ENCODE results near the gene TPST1. TPM values are rescaled to one million over a fixed set of nuclear protein-coding genes. Genes with fewer than 3 reads are reported as not detected.
"Not testable (repeated sequence)": the region's sequence is repeated elsewhere in the genome, so short reads cannot be mapped to it uniquely, and the experiment has no call there.

The TPST1 gene
- total and polyA plus RNA-seq, 5 donors from 2014 or later, result 0.15 to 1.2 (median 0.24) TPM; not detected in 2

DNA sequence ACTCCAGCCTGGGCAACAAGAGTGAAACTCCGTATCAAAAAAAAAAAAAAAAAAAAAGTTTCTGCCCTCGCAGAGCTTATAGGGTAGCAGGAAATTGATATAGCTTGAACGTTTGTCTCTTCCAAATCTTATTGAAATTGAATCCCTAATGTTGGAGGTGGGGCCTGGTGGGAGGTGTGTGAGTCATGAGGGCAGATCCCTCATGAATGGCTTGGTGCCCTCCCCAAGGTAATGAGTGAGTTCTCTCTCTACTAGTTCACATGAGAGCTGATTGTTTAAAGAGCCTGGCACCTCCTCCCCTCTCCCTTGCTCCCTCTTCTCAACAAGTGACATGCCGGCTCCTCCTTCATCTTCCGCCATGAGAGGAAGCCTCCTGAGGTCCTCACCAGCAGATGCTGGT, 193.7 kb downstream of the TPST1 start:
- H3K4me1 Mint-ChIP-seq; H3K4me3 Mint-ChIP-seq; H3K27me3 Mint-ChIP-seq; H3K9me3 ChIP-seq (ENCODE audit: control insufficient read depth in 2 of 2, low read length in 2 of 2); H3K4me1 ChIP-seq (ENCODE audit: control insufficient read depth, insufficient read depth, low read length, poor library complexity, severe bottlenecking); H3K27ac ChIP-seq (ENCODE audit: insufficient read depth, low read length, poor library complexity, severe bottlenecking); H3K9me3 Mint-ChIP-seq; H3K4me3 ChIP-seq (ENCODE audit: low read depth, low read length); H3K27me3 ChIP-seq (ENCODE audit: control insufficient read depth, insufficient read depth, low read length); DNase-seq; ATAC-seq (ENCODE audit: low read depth in 2 of 2); H3K27ac Mint-ChIP-seq: not testable (repeated sequence)
- H3K36me3 ChIP-seq (ENCODE audit: control insufficient read depth, insufficient read depth, low read length), result peaks cover 11% of the 10 kb centered on the region
- peaks cover 37% of the 10 kb centered on the region for H3K36me3 Mint-ChIP-seq

DNA sequence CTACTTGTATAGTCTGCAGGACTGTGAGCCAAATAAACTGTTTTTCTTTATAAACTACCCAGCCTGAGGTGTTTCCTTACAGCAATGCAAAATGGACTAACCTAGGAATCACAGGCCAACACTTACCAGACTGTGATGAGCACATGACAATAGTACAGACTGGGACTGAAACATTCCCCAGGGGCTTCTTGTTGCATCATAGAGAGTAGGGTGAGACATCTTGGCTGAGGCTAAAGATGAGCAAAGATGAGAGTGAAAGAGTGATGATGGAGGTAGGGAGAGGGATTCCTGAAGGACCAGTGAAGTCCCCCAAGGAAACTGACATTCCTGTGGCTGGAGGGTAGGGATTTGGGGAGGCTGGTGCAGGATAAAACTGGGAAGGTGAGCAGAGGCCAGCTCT, 194.4 kb downstream of the TPST1 start:
- Mint-ChIP-seq H3K9me3 (peaks cover 0 to 6% (median 3%) of the 10 kb centered on the region in 7 donors), H3K4me1 (no peaks in the 10 kb centered on the region), H3K27ac (no peak overlapping the region), H3K4me3 (no peak overlapping the region), H3K27me3 (no peaks in the 10 kb centered on the region), H3K36me3 (peaks cover 37% of the 10 kb centered on the region)
- H3K27me3 ChIP-seq (ENCODE audit: control insufficient read depth, insufficient read depth, low read length), result no peaks in the 10 kb centered on the region
- ATAC-seq (ENCODE audit: low read depth in 2 of 2) (no peak), DNase-seq (no peak)
- no peaks in the 10 kb centered on the region for H3K9me3 ChIP-seq (ENCODE audit: control insufficient read depth in 2 of 2, low read length in 2 of 2)
- H3K36me3 ChIP-seq (ENCODE audit: control insufficient read depth, insufficient read depth, low read length), result peaks cover 11% of the 10 kb centered on the region
- H3K4me1 ChIP-seq (ENCODE audit: control insufficient read depth, insufficient read depth, low read length, poor library complexity, severe bottlenecking), result no peaks in the 10 kb centered on the region
- H3K27ac ChIP-seq (ENCODE audit: insufficient read depth, low read length, poor library complexity, severe bottlenecking), result no peak overlapping the region
- H3K4me3 ChIP-seq (ENCODE audit: low read depth, low read length), result no peak overlapping the region

DNA sequence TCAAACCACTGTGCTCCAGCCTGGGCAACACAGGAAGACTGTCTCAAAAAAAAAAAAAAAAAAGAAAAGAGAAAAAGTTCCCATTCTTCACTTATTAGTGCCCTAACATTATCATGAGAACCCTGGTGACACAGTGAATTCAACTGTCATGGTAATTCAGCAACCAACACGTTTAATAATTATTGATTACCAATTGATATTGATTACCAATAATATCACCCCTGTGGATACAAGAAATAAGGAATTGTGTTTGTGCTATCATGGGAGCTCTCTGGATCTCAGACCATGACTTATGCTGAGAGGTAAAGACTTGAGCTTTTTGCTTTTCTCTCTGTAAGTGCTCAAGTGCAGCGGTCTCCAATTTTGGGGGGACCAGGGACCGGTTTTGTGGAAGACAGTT, 195.3 kb downstream of the TPST1 start:
- peaks cover 33% of the 10 kb centered on the region for H3K36me3 Mint-ChIP-seq
- H3K4me1 Mint-ChIP-seq, result no peaks in the 10 kb centered on the region
- no peaks in the 10 kb centered on the region for H3K9me3 ChIP-seq (ENCODE audit: control insufficient read depth in 2 of 2, low read length in 2 of 2)
- no peak overlapping the region for H3K27ac Mint-ChIP-seq
- DNase-seq (no peak), ATAC-seq (ENCODE audit: low read depth in 2 of 2) (no peak)
- no peaks in the 10 kb centered on the region for H3K27me3 ChIP-seq (ENCODE audit: control insufficient read depth, insufficient read depth, low read length)
- no peaks in the 10 kb centered on the region for H3K27me3 Mint-ChIP-seq
- no peak overlapping the region for H3K4me3 ChIP-seq (ENCODE audit: low read depth, low read length)
- peaks cover 0 to 6% (median 3%) of the 10 kb centered on the region in 7 donors for H3K9me3 Mint-ChIP-seq
- H3K27ac ChIP-seq (ENCODE audit: insufficient read depth, low read length, poor library complexity, severe bottlenecking), result no peak overlapping the region
- peaks cover 11% of the 10 kb centered on the region for H3K36me3 ChIP-seq (ENCODE audit: control insufficient read depth, insufficient read depth, low read length)
- H3K4me3 Mint-ChIP-seq, result no peak overlapping the region
- no peaks in the 10 kb centered on the region for H3K4me1 ChIP-seq (ENCODE audit: control insufficient read depth, insufficient read depth, low read length, poor library complexity, severe bottlenecking)

DNA sequence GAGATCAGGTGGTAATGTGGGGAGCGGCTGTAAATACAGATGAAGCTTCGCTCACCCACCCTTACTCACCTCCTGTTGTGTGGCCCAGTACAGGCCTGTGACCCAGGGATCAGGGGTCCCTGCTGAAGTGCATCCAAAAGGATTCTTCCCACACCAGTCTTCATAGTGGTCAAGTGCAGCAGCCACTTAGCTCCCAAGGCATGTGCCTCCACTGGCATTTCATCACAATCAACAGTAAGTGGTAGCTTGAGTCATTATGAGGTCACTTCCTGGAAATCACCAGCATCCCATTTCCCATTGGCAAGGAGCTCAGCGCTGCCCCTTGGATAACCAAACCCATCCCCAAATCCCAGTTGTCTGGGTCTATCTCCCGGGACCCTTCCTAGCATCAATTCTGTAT, 196.0 kb downstream of the TPST1 start:
- not testable (repeated sequence) for H3K27me3 Mint-ChIP-seq; DNase-seq; H3K4me1 Mint-ChIP-seq; H3K4me3 ChIP-seq (ENCODE audit: low read depth, low read length); ATAC-seq (ENCODE audit: low read depth in 2 of 2); H3K4me1 ChIP-seq (ENCODE audit: control insufficient read depth, insufficient read depth, low read length, poor library complexity, severe bottlenecking); H3K9me3 ChIP-seq (ENCODE audit: control insufficient read depth in 2 of 2, low read length in 2 of 2); H3K9me3 Mint-ChIP-seq; H3K27ac ChIP-seq (ENCODE audit: insufficient read depth, low read length, poor library complexity, severe bottlenecking); H3K27ac Mint-ChIP-seq; H3K27me3 ChIP-seq (ENCODE audit: control insufficient read depth, insufficient read depth, low read length); H3K4me3 Mint-ChIP-seq
- H3K36me3 ChIP-seq (ENCODE audit: control insufficient read depth, insufficient read depth, low read length), result peaks cover 11% of the 10 kb centered on the region
- peaks cover 31% of the 10 kb centered on the region for H3K36me3 Mint-ChIP-seq

DNA sequence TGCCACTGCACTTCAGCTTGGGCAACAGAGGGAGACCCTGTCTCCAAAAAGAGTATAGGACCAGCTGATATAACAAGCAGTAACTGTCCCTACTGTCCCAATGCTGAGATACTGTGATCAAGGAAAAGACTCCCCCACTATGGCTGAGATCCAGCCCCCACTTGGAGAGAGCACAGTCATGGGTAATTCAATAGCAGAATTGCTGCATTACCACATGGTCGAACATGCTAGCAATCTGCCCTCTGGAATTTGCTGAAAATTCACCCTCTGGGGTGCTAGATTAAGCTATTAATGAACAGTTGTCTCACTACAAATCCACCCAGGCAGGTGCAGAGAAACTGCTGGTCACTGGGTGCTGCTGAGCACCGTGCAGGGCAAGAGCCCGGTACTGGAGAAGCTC, 196.8 kb downstream of the TPST1 start:
- H3K36me3 ChIP-seq (ENCODE audit: control insufficient read depth, insufficient read depth, low read length), result peaks cover 11% of the 10 kb centered on the region
- not testable (repeated sequence) for H3K4me1 Mint-ChIP-seq; H3K27ac ChIP-seq (ENCODE audit: insufficient read depth, low read length, poor library complexity, severe bottlenecking); H3K27ac Mint-ChIP-seq; H3K9me3 Mint-ChIP-seq; H3K4me1 ChIP-seq (ENCODE audit: control insufficient read depth, insufficient read depth, low read length, poor library complexity, severe bottlenecking); H3K27me3 Mint-ChIP-seq; H3K4me3 ChIP-seq (ENCODE audit: low read depth, low read length); ATAC-seq (ENCODE audit: low read depth in 2 of 2); DNase-seq; H3K27me3 ChIP-seq (ENCODE audit: control insufficient read depth, insufficient read depth, low read length); H3K9me3 ChIP-seq (ENCODE audit: control insufficient read depth in 2 of 2, low read length in 2 of 2)
- Mint-ChIP-seq H3K4me3 (peak overlapping the region in 1 of 4 donors; percentile 21), H3K36me3 (peaks cover 35% of the 10 kb centered on the region)

DNA sequence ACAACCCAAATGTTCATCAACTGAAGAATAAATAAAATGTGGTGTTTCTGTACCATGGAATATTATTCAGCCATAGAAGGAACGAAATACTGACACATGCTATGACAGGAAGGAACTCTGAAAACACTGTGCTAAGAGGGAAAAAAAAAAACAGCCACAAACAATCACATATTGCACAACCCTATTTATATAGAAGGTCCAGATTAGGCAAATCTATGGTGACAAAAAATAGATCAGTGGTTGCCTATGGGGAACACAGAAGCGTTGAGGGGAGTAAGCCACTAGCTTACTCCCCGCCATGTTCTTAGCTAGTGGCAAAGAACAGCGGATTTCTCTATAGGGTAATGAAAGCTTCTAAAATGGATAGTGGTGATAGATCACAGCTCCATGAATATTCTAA, 198.4 kb downstream of the TPST1 start:
- Mint-ChIP-seq H3K9me3 (peaks cover 0 to 6% (median 3%) of the 10 kb centered on the region in 7 donors), H3K4me3 (no peak overlapping the region), H3K27ac (no peak overlapping the region), H3K4me1 (no peaks in the 10 kb centered on the region), H3K36me3 (peaks cover 35% of the 10 kb centered on the region), H3K27me3 (no peaks in the 10 kb centered on the region)
- no peak overlapping the region for H3K27ac ChIP-seq (ENCODE audit: insufficient read depth, low read length, poor library complexity, severe bottlenecking)
- peaks cover 11% of the 10 kb centered on the region for H3K36me3 ChIP-seq (ENCODE audit: control insufficient read depth, insufficient read depth, low read length)
- no peaks in the 10 kb centered on the region for H3K4me1 ChIP-seq (ENCODE audit: control insufficient read depth, insufficient read depth, low read length, poor library complexity, severe bottlenecking)
- DNase-seq (no peak), ATAC-seq (ENCODE audit: low read depth in 2 of 2) (no peak)
- H3K4me3 ChIP-seq (ENCODE audit: low read depth, low read length), result no peak overlapping the region
- no peaks in the 10 kb centered on the region for H3K27me3 ChIP-seq (ENCODE audit: control insufficient read depth, insufficient read depth, low read length)
- H3K9me3 ChIP-seq (ENCODE audit: control insufficient read depth in 2 of 2, low read length in 2 of 2), result no peaks in the 10 kb centered on the region

DNA sequence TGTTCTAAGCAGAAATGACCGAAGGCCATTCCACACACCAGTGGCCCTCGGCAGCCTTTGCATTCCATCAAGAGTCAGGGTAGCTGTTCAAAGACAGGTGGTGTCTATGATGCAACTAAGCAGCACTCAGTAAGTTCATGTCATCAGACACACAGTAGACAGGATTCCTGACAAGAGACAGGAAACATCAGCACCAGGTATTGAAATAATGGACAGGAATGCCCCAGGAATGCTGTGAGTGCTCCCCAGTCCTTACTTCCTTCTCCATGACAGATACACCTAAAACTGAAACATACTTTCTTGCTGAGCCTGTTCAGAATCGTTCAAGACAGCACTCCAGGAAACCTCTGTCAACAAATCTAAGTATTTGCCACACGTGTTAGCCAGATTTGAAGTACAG, 204.4 kb downstream of the TPST1 start:
- Mint-ChIP-seq H3K27ac (peak overlapping the region in 1 of 3 donors; percentile 31), H3K4me3 (no peak overlapping the region), H3K27me3 (no peaks in the 10 kb centered on the region), H3K4me1 (peaks cover 0 to 14% (median 6%) of the 10 kb centered on the region in 4 donors), H3K36me3 (peaks cover 9% of the 10 kb centered on the region), H3K9me3 (no peaks in the 10 kb centered on the region)
- DNase-seq, result no peak
- no peak overlapping the region for H3K27ac ChIP-seq (ENCODE audit: insufficient read depth, low read length, poor library complexity, severe bottlenecking)
- ATAC-seq (ENCODE audit: low read depth in 2 of 2), result no peak
- peaks cover 6% of the 10 kb centered on the region for H3K4me1 ChIP-seq (ENCODE audit: control insufficient read depth, insufficient read depth, low read length, poor library complexity, severe bottlenecking)
- H3K9me3 ChIP-seq (ENCODE audit: control insufficient read depth in 2 of 2, low read length in 2 of 2), result no peaks in the 10 kb centered on the region
- H3K4me3 ChIP-seq (ENCODE audit: low read depth, low read length), result no peak overlapping the region
- no peaks in the 10 kb centered on the region for H3K27me3 ChIP-seq (ENCODE audit: control insufficient read depth, insufficient read depth, low read length)
- no peaks in the 10 kb centered on the region for H3K36me3 ChIP-seq (ENCODE audit: control insufficient read depth, insufficient read depth, low read length)

Measured in CD4-positive, CD25-positive, alpha-beta regulatory T cell (primary cell).